GM18868 (cell line): ENCODE data around the gene DEDD2.
"Not testable (repeated sequence)": the region's sequence is repeated elsewhere in the genome, so short reads cannot be mapped to it uniquely, and the experiment has no call there.

ENCODE experiments used
- ATAC-seq: cut with Tn5 transposase; IDR thresholded peaks from one replicate; pipeline ENCODE4 v1.9.1; 2021; ENCODE audit warnings: mild to moderate bottlenecking, moderate library complexity; ENCODE audit not compliant: unreplicated experiment

Gene DEDD2

GRCh38 chr19:42217520-42218437 lies at the start of gene DEDD2:
DEDD2 (minus strand) TSS chr19:42217677; CDS start chr19:42217007, 670 bp downstream.
- peak; percentile 69 for ATAC-seq

GRCh38 chr19:42266928-42267603 lies 49.6 kb upstream of the DEDD2 start:
- ATAC-seq, result not testable (repeated sequence)

- ATAC-seq, result not testable (repeated sequence)
Observed at GRCh38 chr19:42266105-42266504, 48.6 kb upstream of the DEDD2 start.

GRCh38 chr19:42261763-42262162 lies 44.3 kb upstream of the DEDD2 start:
- ATAC-seq, result no peak

- not testable (repeated sequence) for ATAC-seq
Observed at GRCh38 chr19:42257842-42258241, 40.4 kb upstream of the DEDD2 start.

- no peak for ATAC-seq
Observed at GRCh38 chr19:42255766-42256745, 38.6 kb upstream of the DEDD2 start.

- ATAC-seq, result peak; percentile 69
Observed at GRCh38 chr19:42254850-42255765, 37.6 kb upstream of the DEDD2 start, which contains the start of gene ERF. ERF (minus strand) TSS chr19:42255128; CDS start chr19:42254999, 129 bp downstream.

- no peak for ATAC-seq
Observed at GRCh38 chr19:42254089-42254849, 36.8 kb upstream of the DEDD2 start.

GRCh38 chr19:42253245-42254088 lies 36.0 kb upstream of the DEDD2 start:
- no peak for ATAC-seq

- no peak for ATAC-seq
Observed at GRCh38 chr19:42252365-42253244, 35.1 kb upstream of the DEDD2 start.

- no peak for ATAC-seq
Observed at GRCh38 chr19:42251572-42252358, 34.3 kb upstream of the DEDD2 start.

- no peak for ATAC-seq
Observed at GRCh38 chr19:42250666-42251531, 33.4 kb upstream of the DEDD2 start.

GRCh38 chr19:42250183-42250665 lies 32.7 kb upstream of the DEDD2 start:
- ATAC-seq, result no peak

- no peak for ATAC-seq
Observed at GRCh38 chr19:42249769-42250168, 32.3 kb upstream of the DEDD2 start.

GRCh38 chr19:42249149-42249750 lies 31.8 kb upstream of the DEDD2 start:
- no peak for ATAC-seq
